COLO668 (cell line): ENCODE data around the gene SLC2A8.

Source experiments
- DNase-seq: peaks from one replicate; lab custom pipeline; 2025; ENCODE audit not compliant: unreplicated experiment; lab: John Stamatoyannopoulos, UW

The SLC2A8 gene

DNA sequence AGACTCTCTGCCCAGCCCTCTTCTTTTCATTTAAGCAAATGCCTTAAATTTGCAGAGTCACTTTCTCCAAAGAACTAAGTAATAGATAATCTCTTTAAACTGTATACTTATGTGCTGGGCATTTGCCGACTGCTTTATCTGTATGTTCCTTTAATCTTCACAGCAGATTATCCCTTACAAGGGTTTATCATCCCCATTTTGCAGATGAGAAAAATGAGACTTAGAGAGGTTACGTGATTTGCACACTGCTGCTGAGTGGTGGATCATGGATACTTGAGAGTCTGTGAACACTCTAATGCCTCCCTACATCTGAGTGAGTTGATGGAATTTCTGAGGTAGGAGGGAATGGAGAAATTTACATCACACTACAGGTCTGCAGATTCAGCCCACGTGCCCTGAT is 31.4 kb downstream of the SLC2A8 start:
- DNase-seq: no peak

DNA sequence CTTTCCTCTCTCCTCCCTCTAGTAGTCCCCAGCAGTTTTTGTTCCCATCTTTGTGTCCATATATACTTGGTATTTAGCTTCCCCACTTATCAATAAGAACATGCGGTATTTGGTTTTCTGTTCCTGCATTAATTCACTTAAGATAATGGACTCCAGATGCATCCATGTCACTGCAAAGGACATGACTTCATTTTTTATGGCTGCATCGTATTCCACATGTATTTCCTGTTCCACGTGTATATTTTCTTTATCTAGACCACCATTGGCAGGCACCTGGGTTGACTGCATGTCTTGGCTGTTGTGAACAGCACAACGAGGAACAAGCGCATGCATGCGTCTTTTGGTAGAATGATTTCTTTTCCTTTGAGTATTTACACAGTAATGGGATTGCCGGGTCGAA is 33.4 kb downstream of the SLC2A8 start:
- no peak for DNase-seq

DNA sequence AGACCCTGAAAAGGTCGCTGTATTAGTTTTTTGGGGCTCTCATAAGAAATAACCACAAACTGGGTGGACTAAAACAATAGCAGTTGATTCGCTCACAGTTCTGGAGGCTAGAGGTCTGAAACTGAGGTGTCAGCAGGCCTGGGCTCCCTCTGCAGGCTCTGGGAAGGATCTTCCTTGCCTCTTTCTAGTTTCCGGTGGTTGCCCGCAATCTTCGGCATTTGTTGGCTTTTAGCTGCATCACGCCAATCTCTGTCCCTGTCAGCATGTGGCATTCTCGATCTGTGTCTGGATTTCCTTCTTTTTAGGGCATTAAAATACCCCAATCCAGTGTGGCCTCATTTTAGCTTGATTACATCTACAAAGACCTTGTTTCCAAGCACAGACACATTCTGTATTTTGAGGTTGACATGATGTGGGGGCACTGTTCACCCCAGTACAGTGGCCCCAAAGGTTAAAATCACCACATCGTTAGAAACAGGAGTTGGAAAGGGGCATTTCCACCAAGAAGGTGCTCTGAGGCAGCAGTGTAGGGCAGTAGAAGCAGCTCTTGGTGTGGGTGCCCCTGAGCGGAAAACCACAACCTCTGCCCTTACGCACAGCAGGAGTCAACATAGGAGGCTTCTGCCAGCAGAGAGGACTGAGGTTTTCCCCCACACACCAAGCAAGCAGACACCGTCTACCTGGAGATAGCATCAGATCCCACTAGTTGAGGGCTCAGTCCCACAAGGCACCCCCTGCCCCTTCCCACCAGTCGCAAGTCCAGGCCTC is 40.7 kb downstream of the SLC2A8 start:
- no peak for DNase-seq

DNA sequence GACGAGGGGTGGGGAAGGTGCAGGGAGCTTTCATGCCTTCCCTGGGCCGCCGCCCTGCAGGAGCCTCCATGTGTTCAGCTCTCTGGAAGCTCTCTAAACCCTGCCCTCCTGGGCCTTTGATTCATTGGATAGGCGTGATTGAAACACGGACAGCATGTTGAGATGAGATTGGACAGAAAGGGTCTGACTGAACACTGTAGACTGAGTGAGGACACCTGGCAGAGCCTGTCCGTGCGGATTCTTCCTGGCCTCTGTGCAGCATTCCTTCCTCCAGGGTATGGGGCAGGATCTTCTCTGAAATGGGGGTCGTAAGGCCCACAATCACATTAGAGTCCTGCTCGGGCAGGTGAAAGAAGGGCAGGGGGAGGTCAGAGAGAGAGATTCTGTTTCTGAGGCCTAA is 41.4 kb downstream of the SLC2A8 start:
- no peak for DNase-seq

DNA sequence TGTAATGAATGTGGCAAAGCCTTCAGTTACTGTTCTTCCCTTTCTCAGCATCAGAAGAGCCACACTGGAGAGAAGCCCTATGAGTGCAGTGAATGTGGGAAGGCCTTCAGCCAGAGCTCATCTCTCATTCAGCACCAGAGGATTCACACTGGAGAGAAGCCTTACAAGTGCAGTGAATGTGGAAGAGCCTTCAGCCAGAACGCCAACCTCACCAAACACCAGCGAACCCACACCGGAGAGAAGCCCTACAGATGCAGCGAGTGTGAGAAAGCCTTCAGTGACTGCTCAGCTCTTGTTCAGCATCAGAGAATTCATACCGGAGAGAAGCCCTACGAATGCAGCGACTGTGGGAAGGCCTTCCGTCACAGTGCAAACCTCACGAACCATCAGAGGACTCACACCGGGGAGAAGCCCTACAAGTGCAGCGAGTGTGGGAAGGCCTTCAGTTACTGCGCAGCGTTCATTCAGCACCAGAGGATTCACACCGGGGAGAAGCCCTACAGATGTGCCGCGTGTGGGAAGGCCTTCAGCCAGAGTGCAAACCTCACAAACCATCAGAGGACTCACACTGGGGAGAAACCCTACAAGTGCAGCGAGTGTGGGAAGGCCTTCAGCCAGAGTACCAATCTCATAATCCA is 47.4 kb downstream of the SLC2A8 start:
- DNase-seq: no peak

DNA sequence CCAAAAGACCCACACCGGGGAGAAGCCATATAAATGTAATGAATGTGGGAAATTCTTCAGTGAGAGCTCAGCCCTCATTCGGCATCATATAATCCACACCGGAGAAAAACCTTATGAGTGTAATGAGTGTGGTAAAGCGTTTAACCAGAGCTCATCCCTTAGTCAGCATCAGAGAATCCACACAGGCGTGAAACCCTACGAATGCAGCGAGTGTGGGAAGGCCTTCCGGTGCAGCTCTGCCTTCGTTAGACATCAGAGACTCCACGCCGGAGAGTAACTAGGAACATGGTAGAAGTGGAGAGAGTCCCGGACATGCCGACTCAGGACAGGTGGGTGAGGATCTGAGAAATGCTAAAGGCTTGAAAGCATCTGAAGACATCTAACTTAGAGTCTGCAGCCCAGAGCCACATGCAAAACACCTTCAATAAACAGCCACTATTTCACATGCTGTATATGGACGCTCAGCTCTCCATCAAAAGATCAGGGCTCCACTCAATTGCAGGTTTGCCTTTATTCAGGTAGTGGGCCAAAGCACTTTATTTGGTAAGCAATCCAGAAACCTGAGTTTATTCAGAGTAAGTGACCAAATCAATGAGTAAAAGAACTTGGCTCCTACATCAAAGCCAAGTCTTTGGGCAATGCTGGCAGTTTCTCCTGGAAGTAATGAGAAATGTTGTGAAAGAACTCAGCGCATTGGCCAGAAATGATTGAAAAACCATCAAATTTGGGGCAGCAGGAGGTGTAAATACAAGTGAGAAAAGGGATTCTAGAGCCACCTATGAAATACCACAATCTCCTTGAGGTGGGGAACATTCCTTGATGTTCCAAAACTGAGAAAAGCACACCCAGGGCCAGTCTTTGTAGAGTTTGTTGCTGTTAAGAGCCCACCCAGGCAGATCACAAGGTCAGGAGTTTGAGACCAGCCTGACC is 48.2 kb downstream of the SLC2A8 start:
- DNase-seq: no peak

DNA sequence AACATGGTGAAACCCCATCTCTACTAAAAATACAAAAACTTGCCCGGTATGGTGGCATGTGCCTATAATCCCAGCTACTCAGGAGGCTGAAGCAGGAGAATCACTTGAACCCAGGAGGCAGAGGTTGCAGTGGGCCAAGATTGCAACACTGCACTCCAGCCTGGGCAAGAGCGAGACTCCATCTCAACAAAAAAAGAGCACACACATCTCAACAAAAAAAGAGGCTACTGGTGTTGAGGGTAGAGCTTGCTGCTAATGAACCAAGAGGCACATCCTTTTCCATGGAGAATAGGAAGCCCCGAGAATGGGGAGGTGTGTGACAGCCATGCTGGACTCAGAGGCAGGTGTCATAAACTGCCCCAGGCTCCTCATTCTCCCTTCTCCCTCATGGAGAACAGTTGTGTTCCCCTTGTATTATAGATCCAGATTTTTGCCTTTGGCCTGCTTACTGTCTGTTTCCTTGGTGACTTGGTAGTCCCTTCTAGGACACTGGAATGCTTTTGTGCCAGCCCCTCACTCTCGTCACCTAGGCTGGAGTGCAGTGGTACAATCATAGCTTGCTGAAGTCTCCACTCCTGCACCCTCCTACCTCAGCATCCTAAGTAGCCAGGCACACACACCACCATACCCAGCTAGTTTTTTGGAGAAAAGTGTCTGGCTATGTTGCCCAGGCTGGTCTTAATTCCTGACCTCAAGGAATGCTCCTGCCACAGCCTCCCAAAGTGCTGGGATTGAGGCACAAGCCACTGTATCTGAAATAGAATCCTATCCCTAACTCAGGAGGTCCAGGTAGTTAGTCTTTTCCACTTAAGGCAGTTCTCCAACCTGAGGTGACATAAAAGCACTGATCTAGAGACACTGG is 49.1 kb downstream of the SLC2A8 start:
- no peak for DNase-seq

DNA sequence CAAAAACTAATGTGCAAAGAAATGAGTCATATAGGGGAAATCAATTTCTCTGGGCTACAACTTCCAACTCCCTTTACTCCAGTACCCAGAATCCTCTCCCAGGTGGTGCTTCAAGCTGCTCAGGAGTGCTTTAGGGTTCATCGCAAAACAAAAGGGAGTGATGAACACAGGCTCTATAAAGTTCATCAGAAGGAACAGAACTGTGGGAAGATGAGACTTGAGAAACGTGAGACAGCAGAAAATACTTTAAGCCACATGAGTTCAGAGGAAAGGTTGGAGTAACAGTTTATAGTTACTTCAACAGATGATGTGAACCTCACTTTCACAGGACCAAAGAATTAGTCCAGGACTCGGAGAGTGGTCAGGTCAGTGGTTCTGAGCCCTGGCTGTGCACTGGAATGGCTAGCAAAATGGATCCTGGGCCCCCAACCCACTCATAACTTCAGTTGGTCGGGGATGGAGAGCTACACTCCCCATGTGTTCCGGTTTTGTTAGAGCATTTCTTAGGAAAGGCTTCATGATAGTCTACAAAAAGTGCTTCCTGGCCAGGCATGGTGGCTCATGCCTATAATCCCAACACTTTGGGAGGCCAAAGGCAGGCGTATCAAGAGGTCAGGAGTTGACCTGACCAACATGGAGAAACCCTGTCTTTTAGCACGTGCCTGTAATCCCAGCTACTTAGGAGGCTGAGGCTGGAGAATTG is 49.9 kb downstream of the SLC2A8 start:
- DNase-seq: no peak

DNA sequence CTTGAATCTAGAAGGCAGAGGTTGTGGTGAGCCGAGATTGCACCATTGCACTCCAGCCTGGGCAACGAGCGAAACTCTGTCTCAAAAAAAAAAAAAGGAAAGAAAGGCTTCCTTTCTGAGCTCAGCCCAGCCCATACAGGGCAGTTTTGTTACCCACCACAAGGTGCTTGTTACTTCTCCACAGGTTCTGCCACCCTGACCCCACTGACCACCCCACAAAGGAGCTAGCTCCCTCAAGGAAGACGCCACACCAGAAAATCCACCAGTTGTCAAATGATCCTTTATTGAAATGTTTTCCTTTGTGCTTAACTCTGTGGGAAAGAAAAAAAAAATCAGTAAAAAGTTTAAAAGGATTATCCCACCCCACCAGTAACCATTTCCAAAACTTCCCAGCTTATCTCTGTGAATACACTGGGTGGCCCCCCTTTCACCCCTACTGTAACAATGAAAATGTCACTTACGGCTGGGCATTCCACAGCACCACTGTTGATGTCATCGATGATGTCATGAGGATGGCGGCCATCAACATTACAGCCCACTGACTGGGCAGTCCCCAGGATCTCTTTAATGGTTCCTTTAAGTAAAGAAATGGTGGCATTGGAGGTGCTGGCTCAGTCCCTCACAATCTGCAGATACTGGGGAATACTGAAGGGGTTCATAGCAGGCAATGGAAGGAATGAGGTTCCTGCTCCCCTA is 50.6 kb downstream of the SLC2A8 start:
- DNase-seq: no peak

DNA sequence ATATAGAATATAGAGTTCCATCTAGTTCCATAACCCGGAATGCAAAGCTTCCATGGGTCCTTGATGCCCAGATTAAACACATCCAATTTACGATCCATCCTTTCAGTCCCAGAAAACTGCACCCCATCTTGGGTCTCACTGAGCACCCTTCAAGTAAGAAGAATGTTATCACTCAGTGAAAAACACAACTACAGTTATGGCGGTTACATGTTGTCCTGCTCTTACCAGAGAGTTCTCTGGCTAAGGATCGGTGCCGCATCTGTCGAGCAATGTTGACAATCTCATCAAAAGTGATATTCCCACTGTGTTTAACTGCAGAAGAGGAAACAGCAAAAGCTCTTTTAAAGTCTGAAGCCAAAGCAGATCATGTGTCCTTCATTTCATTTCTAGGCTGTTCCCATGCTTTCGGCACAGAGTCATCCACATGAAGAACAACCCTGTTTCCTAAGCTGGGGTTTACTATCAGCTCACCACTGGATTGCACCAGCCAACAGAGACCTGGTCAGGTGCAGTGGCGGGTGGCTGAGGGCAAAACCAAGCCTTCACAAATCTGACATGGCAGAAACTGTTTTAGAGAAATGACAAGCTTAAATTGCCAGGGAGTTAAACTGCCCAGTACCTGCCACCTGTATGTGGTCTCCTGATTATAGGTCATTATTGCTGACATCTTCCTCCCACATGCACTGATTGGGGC is 51.3 kb downstream of the SLC2A8 start:
- no peak for DNase-seq

DNA sequence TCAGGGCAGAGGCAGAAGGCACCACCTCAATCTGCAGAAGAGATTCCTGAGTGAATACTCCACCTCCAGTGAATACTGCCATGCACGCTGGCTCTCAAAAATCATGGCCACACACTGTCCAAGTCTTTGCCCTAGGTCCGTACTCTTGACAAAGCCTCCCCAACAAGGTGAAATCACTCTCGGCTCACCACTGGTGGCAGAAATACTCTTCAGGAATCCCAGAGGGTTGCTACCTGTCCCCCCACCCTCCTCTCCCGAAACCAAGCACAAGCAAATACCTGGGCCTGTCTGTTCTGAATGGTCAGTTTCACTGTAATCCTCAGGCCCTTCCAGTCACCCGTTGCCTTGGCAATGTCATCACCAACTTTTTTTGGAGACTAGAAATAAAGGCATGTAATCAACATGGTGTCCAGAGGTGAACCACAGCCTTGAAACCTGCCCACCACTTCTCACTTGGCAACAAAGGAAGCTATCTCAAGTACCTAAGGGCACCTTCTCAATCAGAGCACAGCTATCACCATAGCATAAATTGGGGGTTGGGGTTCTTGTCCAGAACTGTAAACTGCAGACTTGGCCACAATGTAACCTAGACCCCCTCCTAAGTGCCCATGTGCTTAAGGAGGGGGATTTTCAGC is 52.5 kb downstream of the SLC2A8 start:
- no peak for DNase-seq

DNA sequence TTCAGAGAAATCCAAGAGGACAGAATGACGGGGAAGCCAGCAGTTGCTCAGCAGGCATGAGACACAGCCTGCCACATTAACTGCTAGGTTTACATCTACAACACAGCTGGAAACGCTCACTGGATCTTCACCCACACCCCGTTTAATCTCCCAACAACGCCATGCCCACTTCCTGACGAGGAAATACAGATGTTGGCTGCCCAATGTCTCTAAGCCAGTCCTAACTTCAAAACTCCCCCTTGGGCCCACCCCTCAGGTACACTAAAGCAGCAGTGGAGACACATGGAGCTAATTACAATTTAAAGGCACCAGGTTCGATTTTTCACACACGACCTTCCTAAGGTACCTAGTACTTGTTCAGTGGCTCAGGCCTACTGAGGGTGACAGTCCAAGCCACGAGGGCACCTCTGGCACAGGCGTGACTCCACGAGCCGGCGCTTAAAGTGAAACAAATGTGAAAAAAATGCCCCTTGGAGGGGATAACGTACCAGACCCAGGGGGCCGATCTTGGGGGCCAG is 53.3 kb downstream of the SLC2A8 start:
- DNase-seq: peak; percentile 35

DNA sequence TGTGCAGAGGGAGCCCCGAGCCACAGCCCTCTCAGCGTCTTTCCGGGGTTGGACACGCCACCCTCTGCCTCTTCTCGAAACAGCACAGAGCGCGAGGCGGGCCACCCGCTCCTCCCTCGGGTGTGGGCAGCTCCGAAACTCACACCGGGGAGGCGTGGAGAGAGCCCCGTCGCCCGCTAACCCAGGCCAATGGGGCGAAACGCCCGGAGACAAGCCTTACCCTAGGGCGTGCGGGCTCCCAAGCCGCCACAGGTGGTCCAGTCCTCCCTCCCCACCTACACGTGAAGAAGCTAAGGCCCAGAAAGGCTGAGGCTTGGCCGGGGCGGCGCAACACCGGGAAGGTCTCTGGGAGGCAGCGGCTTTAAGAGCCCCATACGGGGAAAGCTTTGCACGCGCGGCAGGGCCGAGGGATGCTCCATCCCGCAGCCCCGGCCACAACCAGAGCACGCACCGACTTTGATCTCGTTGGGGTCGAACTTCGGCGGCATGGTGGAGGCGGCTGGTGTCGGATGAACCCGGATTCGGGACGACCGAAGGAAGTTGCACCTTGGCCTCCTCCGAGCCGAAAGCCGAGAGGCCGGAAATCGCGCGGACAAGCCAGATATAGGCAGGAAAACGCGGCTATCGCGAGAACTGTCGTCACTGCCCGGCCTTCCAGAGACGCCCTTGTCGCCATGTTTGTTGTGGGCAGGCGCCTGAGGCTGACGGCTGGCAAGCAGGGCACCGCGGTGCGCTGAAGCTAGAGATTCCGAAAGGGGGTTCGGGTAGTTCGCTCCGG is 54.0 kb downstream of the SLC2A8 start, which contains the start of the genes LRSAM1 and RPL12:
TSS of gene LRSAM1 (plus strand) at position 681 of the 778 bp plus-strand sequence. CDS start 3,018 bp downstream, outside the sequence.
TSS of gene RPL12 (minus strand) at position 577 of the 778 bp plus-strand sequence. CDS start at position 488, 89 bp downstream.
- DNase-seq: peak; percentile 96

DNA sequence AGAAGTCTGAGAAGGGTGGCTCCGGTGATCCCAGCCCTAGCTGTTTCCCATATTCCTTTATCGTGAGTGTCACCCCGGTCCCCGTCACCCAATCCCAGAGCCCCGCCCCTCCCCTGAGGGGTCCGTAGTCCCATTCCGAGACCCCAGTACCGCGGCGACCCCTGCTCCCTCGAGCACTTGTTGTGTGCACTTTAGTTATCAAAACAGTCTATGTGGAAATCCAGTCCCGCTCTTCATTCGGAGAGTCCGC is 54.6 kb downstream of the SLC2A8 start:
- no peak for DNase-seq

DNA sequence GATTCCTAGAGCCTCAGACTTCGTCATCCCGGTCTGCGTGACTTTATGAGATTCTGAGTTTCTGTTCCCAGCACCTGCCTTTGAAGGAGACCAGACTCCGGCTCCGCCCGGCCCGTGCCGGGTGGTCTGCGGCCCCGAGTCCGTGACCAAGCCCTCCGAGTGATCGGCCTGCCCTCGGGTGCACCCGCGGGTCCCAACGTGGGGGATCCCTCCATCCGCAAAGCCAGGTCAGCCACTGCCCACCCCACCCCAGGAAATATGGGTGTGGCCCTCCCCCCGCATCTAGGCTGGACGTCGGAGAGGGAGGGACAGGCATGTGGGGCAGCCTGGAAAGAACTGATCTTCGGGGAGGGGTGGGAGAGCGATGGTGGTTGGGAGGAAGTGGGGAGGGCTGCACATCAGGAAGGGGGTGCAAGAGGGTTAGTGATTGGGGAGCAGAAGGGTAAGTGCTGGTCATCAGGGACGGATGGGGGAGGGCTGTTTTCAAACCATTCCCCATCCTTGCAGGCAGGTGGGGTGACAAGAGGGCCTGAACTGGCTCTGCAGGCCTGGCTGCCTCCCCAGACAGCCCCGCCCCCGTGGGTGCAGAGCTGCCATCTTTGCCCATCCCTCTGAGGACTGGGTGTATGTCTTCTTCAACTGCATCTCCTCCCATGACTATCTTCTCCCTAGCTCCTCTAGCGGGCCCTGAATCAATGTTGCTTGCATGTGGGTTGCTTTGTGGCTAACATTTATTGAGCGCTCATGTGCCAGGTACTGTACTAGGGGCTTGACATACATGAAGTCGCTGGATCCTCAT is 55.1 kb downstream of the SLC2A8 start:
- DNase-seq: peak; percentile 61

DNA sequence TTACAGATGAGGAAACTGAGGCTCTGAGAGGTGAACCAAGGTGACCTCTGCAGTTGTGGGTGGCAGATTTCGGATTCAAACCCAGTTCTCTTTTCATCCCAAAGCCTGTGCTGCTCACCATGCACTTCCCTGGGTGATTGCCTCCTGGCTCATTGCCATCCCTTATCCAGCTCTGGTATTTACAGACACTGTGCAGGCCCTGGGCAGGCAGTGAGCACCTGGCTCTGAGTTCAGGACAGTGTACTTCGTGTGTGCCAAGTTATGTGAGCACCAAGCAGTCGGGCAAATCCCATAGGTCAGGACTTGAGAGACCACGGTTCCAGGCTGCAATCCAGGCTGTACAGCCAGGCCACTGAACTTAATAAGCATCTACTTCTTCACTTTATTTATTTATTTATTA is 55.7 kb downstream of the SLC2A8 start:
- peak; percentile 36 for DNase-seq
